Psoas muscle (tissue), 8 donors: ENCODE results near the gene PLXNB2. TPM values are rescaled to one million over a fixed set of nuclear protein-coding genes. Genes with fewer than 3 reads are reported as not detected.

Source experiments
- ATAC-seq, 4 donors: fragments of 200-7000 bp; cut with Tn5 transposase; one replicate each; pipeline ENCODE4 v1.9.1; 2020; ENCODE audit warnings: moderate library complexity in 3 of 4, mild to moderate bottlenecking in 2 of 4
- DNase-seq, 2 donors: peaks; one replicate each; pipeline ENCODE4 v3.0.0-alpha.2; 2020
- H3K27ac ChIP-seq: fragments of 200-600 bp; one replicate; pipeline ENCODE4 v1.8.0; 2022
- H3K27me3 ChIP-seq, 3 donors: fragments of 200-600 bp in 1 of 3; one replicate each; pipeline versions ENCODE4 v1.6.1 to v1.8.0; 2013 to 2022; ENCODE audit warnings: low read length in 2 of 3, mild to moderate bottlenecking in 2 of 3, moderate library complexity in 1 of 3; ENCODE audit not compliant: insufficient read depth in 3 of 3
- H3K36me3 ChIP-seq, 2 donors: fragments of 200-600 bp in 1 of 2; one replicate each; pipeline versions ENCODE4 v1.6.1 to v1.8.0; 2013 to 2022; ENCODE audit warnings: low read depth in 1 of 2, mild to moderate bottlenecking in 1 of 2, moderate library complexity in 1 of 2; ENCODE audit not compliant: insufficient read depth in 1 of 2
- H3K4me1 ChIP-seq: fragments of 200-600 bp; one replicate; pipeline ENCODE4 v1.8.0; 2022
- H3K4me3 ChIP-seq: fragments of 200-600 bp; one replicate; pipeline ENCODE4 v1.8.0; 2022; ENCODE audit warnings: mild to moderate bottlenecking
- H3K9me3 ChIP-seq: fragments of 200-600 bp; one replicate; pipeline ENCODE4 v1.8.0; 2022
- WGBS, 3 donors: extraction: QIAGEN DNeasy Blood & Tissue Kit; methylation state at CpG; one replicate each; pipeline versions ENCODE4 v1.1.6 to v1.1.7; 2013; 5-methylcytosine and 5-hydroxymethylcytosine counted together
- intact Hi-C, 2 donors: fragments of 100-400 bp; cut with DNase I; formaldehyde crosslinking; loops; one replicate each; pipeline versions ENCODE4 v1.11.0 to v1.14.2; 2022
- polyA plus RNA-seq, 3 donors: library from polyadenylated mRNA; stranded (reverse); fragments of 200-250 nt; gene quantifications; one replicate each; pipeline ENCODE4 v1.2.3, GENCODE V29; 2013
- total RNA-seq, 4 donors: library from RNA; stranded (reverse); fragmentation: NEBNext Ultra II Directional in 2 of 4; extraction: Animal tissue kit (Norgen Biotek cat#: 25700) in 2 of 4; gene quantifications; one replicate each; pipeline versions ENCODE4 v1.2.1 to v1.2.4, GENCODE V29; 2021 to 2023
- TF ChIP-seq, protein P1 (sequence below): fragments of 200-600 bp; IDR thresholded peaks from one replicate; pipeline ENCODE4 v1.8.0; 2022; ENCODE audit warnings: antibody characterized with exemption
- donor health status: healthy with polysubstance abuse.
- donor health status: DM: no; HTN: no; CAD: no; lungs with moderate emphysema.
- donor health status: Bipolar disorder and iron deficiency.
- donor health status: healthy.
- donor health status: DM: yes; HTN: yes; CAD: no.
- donor health status: DM: no; HTN: no; CAD: no.
- donor health status: DM: no; HTN: no; CAD: no.
- donor health status: DM: yes; HTN: yes; CAD: no.

The PLXNB2 gene
- total and polyA plus RNA-seq, 7 donors = 3.9 to 43.7 (median 13.6) TPM

DNA sequence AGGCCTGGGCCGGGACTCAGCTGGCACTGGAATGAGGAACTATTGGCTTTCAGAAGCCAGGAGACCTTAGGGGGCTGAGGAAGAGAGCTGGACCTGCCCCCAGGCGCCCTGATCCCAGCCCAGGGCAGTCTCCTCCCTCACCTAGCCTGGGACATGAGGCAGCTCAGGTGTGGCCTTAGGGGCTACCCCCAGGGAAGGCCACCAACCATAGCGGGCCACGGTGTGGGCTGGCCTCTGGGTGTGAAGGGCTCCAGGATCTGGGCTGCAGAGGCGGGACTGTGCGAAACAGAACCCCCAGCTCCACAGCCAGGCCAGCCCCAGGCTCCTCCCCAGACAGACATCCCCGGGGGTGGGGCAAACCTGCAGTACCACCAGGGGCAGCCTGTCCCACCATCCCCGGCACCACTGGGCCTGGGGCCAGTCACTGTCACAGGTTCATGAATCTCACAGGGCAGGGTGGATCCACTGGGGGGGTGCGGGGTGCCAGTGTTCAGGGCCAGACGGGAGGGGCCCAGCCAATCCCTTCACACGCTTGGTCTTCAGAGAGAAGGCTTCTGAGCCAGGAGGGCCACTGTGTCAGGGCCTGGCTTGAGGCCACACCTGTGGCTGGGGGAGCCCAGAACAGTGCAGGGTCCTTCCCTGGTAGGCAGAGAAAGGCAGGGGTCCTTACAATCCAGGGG lies 3.5 kb downstream of the PLXNB2 start:
- intact Hi-C loops = loop anchor here in 1 of 2 donors (2.0 kb wide), 1 partner anchor 53 kb away; the partner anchor contains the start of gene HDAC10
- WGBS, 3 donors = 46 to 59% (median 54%) methylated on average over 11 of the region's 11 CpGs
- peak overlapping the region; percentile 48 for H3K4me3 ChIP-seq
- peaks cover 46% of the 10 kb centered on the region for H3K4me1 ChIP-seq
- peak overlapping the region; percentile 83 for H3K27ac ChIP-seq
- no peaks in the 10 kb centered on the region for H3K9me3 ChIP-seq
- DNase-seq (peak in 1 of 2 donors; percentile 59), ATAC-seq (peak in 1 of 4 donors; percentile 37)
- H3K36me3 ChIP-seq = no peaks in the 10 kb centered on the region
- TF ChIP-seq, protein P1, sequence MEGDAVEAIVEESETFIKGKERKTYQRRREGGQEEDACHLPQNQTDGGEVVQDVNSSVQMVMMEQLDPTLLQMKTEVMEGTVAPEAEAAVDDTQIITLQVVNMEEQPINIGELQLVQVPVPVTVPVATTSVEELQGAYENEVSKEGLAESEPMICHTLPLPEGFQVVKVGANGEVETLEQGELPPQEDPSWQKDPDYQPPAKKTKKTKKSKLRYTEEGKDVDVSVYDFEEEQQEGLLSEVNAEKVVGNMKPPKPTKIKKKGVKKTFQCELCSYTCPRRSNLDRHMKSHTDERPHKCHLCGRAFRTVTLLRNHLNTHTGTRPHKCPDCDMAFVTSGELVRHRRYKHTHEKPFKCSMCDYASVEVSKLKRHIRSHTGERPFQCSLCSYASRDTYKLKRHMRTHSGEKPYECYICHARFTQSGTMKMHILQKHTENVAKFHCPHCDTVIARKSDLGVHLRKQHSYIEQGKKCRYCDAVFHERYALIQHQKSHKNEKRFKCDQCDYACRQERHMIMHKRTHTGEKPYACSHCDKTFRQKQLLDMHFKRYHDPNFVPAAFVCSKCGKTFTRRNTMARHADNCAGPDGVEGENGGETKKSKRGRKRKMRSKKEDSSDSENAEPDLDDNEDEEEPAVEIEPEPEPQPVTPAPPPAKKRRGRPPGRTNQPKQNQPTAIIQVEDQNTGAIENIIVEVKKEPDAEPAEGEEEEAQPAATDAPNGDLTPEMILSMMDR = no peak
- H3K27me3 ChIP-seq = peaks cover 0 to 9% (median 0%) of the 10 kb centered on the region in 3 donors

DNA sequence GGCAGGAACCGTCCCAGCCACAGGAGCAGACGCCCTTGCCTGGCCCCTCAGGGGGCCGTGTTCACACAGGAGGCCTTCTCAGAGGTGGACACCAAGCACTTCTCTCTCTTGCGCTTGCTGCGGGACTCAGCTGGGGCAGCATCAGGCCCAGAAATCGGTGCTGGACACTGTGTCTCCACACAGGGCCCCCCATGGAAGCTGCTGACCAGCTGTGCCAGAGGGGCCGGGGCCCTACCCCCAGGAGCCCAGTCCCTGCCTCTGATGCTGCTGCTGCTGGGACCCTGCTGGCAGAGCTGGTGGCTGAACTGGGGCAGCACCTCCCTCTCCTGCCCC lies 4.0 kb downstream of the PLXNB2 start:
- intact Hi-C loops = loop anchor here in 1 of 2 donors (2.0 kb wide), 1 partner anchor 53 kb away; the partner anchor contains the start of gene HDAC10

DNA sequence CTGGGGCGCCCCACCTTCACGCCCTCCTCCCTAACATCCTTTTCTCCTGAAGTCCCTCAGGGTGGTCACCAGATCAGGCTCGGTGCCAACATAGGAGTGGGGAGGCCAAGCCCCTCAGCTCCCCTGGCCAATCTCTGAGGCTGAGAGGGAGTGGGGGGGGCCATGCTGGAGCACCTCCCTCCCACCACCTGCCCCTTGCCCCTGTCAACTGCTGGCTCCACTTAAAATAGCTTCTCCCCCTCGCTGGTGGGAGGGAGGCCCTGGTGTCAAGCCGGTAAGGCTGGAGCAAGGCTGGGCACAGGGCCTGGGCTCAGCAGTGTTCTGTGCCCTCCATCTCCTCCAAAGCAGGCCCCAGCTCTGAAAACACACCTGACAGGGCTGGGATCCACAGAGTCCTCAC lies 4.9 kb downstream of the PLXNB2 start:
- Histone ChIP-seq H3K27me3 (peaks cover 0 to 11% (median 0%) of the 10 kb centered on the region in 3 donors), H3K9me3 (no peaks in the 10 kb centered on the region), H3K4me1 (peaks cover 46% of the 10 kb centered on the region), H3K4me3 (no peak overlapping the region), H3K27ac (no peak overlapping the region), H3K36me3 (no peaks in the 10 kb centered on the region)
- intact Hi-C loops = loop anchor here in 1 of 2 donors (2.0 kb wide), 1 partner anchor 52 kb away; the partner anchor contains the start of gene HDAC10
- ATAC-seq = no peak
- 54 to 70% (median 54%) methylated on average over 4 to 5 of the region's 5 CpGs for WGBS, 3 donors
- TF ChIP-seq, protein P1 = no peak
- DNase-seq = no peak

More for the DNA sequence above, 4.0 kb downstream of the PLXNB2 start:
- no peaks in the 10 kb centered on the region for H3K36me3 ChIP-seq
- H3K27me3 ChIP-seq = peaks cover 0 to 9% (median 0%) of the 10 kb centered on the region in 3 donors
- peak overlapping the region; percentile 48 for H3K4me3 ChIP-seq
- peaks cover 46% of the 10 kb centered on the region for H3K4me1 ChIP-seq
- ATAC-seq (no peak), DNase-seq (no peak)
- peak overlapping the region; percentile 83 for H3K27ac ChIP-seq
- 58 to 81% (median 66%) methylated on average over 7 of the region's 7 CpGs for WGBS, 3 donors
- no peaks in the 10 kb centered on the region for H3K9me3 ChIP-seq
- TF ChIP-seq, protein P1 = no peak

DNA sequence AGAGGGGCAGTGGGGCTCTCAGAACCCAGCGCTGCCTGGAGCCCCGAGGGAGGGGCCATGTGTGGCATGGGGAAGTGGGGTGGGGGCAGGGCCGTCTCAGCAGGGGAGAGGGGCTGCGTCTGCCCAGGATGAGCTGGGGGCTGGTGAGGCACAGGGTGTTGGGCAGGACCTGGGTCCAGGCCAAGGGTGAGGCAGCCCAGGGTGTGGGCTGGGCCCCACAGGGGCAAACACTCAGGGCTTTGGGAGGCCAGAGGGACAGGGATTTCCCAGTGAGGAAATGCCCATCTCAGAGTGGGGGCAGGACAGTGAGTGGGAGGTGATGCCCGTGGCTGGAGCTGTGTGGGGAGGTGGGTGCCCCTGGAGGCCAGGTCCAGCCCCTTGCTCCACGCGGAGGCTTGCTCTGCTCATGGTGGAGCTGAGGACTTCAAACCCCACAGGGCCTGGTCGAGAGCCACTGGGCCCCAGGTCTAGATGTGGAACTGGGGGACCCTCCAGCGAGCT lies 5.4 kb downstream of the PLXNB2 start:
- DNase-seq (peak in 1 of 2 donors; percentile 46), ATAC-seq (no peak)
- 59 to 72% (median 66%) methylated on average over 9 of the region's 9 CpGs for WGBS, 3 donors
- H3K36me3 ChIP-seq = no peaks in the 10 kb centered on the region
- H3K27ac ChIP-seq = no peak overlapping the region
- TF ChIP-seq, protein P1 = no peak
- peaks cover 46% of the 10 kb centered on the region for H3K4me1 ChIP-seq
- no peaks in the 10 kb centered on the region for H3K9me3 ChIP-seq
- H3K4me3 ChIP-seq = no peak overlapping the region
- H3K27me3 ChIP-seq = peaks cover 0 to 10% (median 0%) of the 10 kb centered on the region in 3 donors
- intact Hi-C loops = loop anchor here in 1 of 2 donors (2.0 kb wide), 1 partner anchor 51 kb away; the partner anchor contains the start of gene HDAC10
